GM18502 (cell line): Measurements from ENCODE around the gene SOX6.
"Not testable (repeated sequence)": the region's sequence is repeated elsewhere in the genome, so short reads cannot be mapped to it uniquely, and the experiment has no call there.

Experiments used
- ATAC-seq: cut with Tn5 transposase; IDR thresholded peaks from one replicate; pipeline ENCODE4 v1.9.1; 2021; ENCODE audit warnings: mild to moderate bottlenecking; ENCODE audit not compliant: unreplicated experiment, poor library complexity

SOX6 gene

GRCh38 chr11:16356057-16356760 is at the start of gene SOX6:
TSS of gene SOX6 (minus strand) at chr11:16356546. CDS start at chr11:16341248, 15,298 bp downstream.
- no peak for ATAC-seq

- no peak for ATAC-seq
Observed at GRCh38 chr11:16404781-16405285, 48.5 kb upstream of the SOX6 start.

- ATAC-seq, result no peak
Observed at GRCh38 chr11:16403851-16404250, 47.5 kb upstream of the SOX6 start.

GRCh38 chr11:16403448-16403803 is 47.1 kb upstream of the SOX6 start:
- no peak for ATAC-seq

- no peak for ATAC-seq
Observed at GRCh38 chr11:16402654-16403447, 46.5 kb upstream of the SOX6 start.

- ATAC-seq, result no peak
Observed at GRCh38 chr11:16397390-16397789, 41.0 kb upstream of the SOX6 start.

- ATAC-seq, result no peak
Observed at GRCh38 chr11:16395601-16396000, 39.3 kb upstream of the SOX6 start.

- ATAC-seq, result no peak
Observed at GRCh38 chr11:16394947-16395346, 38.6 kb upstream of the SOX6 start.

GRCh38 chr11:16393340-16393739 is 37.0 kb upstream of the SOX6 start:
- no peak for ATAC-seq

- no peak for ATAC-seq
Observed at GRCh38 chr11:16392616-16393015, 36.3 kb upstream of the SOX6 start.

- ATAC-seq, result not testable (repeated sequence)
Observed at GRCh38 chr11:16390826-16391225, 34.5 kb upstream of the SOX6 start.

- ATAC-seq, result no peak
Observed at GRCh38 chr11:16385099-16385498, 28.8 kb upstream of the SOX6 start.

- ATAC-seq, result no peak
Observed at GRCh38 chr11:16382638-16383380, 26.5 kb upstream of the SOX6 start.

- ATAC-seq, result no peak
Observed at GRCh38 chr11:16382186-16382585, 25.8 kb upstream of the SOX6 start.

- no peak for ATAC-seq
Observed at GRCh38 chr11:16380941-16381568, 24.7 kb upstream of the SOX6 start.

- ATAC-seq, result no peak
Observed at GRCh38 chr11:16378906-16379305, 22.6 kb upstream of the SOX6 start.

- ATAC-seq, result no peak
Observed at GRCh38 chr11:16377746-16378145, 21.4 kb upstream of the SOX6 start.

- not testable (repeated sequence) for ATAC-seq
Observed at GRCh38 chr11:16375664-16376063, 19.3 kb upstream of the SOX6 start.

- ATAC-seq, result no peak
Observed at GRCh38 chr11:16373768-16374167, 17.4 kb upstream of the SOX6 start.

- no peak for ATAC-seq
Observed at GRCh38 chr11:16372355-16372754, 16.0 kb upstream of the SOX6 start.
